Right lobe of liver (tissue), 6 donors: Measurements from ENCODE around the gene GRAMD4. TPM values are rescaled to one million over a fixed set of nuclear protein-coding genes. Genes with fewer than 3 reads are reported as not detected.

Source experiments
- ATAC-seq, 4 donors: fragments of 200-7000 bp; cut with Tn5 transposase; one replicate each; pipeline ENCODE4 v1.9.1; 2020; ENCODE audit warnings: mild to moderate bottlenecking in 4 of 4, moderate library complexity in 4 of 4
- DNase-seq, 3 donors: peaks; one replicate each; pipeline ENCODE4 v3.0.0-alpha.2; 2020
- H3K27ac ChIP-seq, 3 donors: fragments of 200-600 bp; one replicate each; pipeline ENCODE4 v1.8.0; 2022
- H3K27me3 ChIP-seq, 2 donors: fragments of 200-600 bp; one replicate each; pipeline ENCODE4 v1.8.0; 2022
- H3K36me3 ChIP-seq, 4 donors: fragments of 200-600 bp; sonication (generic) in 1 of 4; one replicate each; pipeline versions ENCODE4 v1.5.1 to v1.8.0; 2017 to 2022; ENCODE audit warnings: control low read depth in 1 of 4
- H3K4me1 ChIP-seq, 4 donors: fragments of 200-600 bp; sonication (generic) in 1 of 4; one replicate each; pipeline versions ENCODE4 v1.5.1 to v1.8.0; 2017 to 2022; ENCODE audit warnings: control low read depth in 1 of 4
- H3K4me3 ChIP-seq, 3 donors: fragments of 200-600 bp; one replicate each; pipeline ENCODE4 v1.8.0; 2022
- H3K9me3 ChIP-seq, 4 donors: fragments of 200-600 bp; sonication (generic) in 1 of 4; one replicate each; pipeline versions ENCODE4 v1.5.1 to v1.8.0; 2017 to 2022; ENCODE audit warnings: control low read depth in 1 of 4
- POLR2A ChIP-seq: fragments of 450-650 bp; IDR thresholded peaks from one replicate; pipeline ENCODE4 v1.6.1; 2017; ENCODE audit warnings: antibody characterized with exemption, mild to moderate bottlenecking
- WGBS: methylation state at CpG from one replicate; pipeline ENCODE4 v1.1.6; 2018; ENCODE audit warnings: low coverage, low lambda C conversion rate; ENCODE audit not compliant: insufficient coverage; ENCODE audit errors: missing lambda C conversion rate; 5-methylcytosine and 5-hydroxymethylcytosine counted together
- intact Hi-C, 2 donors: fragments of 100-400 bp; cut with DNase I; formaldehyde crosslinking; loops; one replicate each; pipeline versions ENCODE4 v1.11.2 to v1.14.1; 2022
- total RNA-seq, 6 experiments: library from RNA; depleted of rRNA in 2 of 6; stranded (reverse); fragments of >200 nt in 2 of 6; fragmentation: NEBNext Ultra II Directional in 3 of 6; extraction: Animal tissue kit (Norgen Biotek cat#: 25700) in 3 of 6; gene quantifications; one replicate each; pipeline versions ENCODE4 v1.1.0 to v1.2.4, GENCODE V29; 2016 to 2023
- TF ChIP-seq, protein P1 (sequence below), 4 donors: fragments of 200-600 bp in 3 of 4; fragments of 450-650 bp in 1 of 4; IDR thresholded peaks; one replicate each; pipeline versions ENCODE4 v1.5.1 to v1.8.0; 2016 to 2022; ENCODE audit warnings: antibody characterized with exemption in 4 of 4, mild to moderate bottlenecking in 2 of 4
- donor health status: DM: no; HTN: yes; CAD: no.
- donor health status: DM: no; HTN: no; CAD: no.
- donor health status: DM: no; HTN: no; CAD: no.
- donor health status: DM: no; HTN: yes; CAD: no.
- donor health status: DM: no; HTN: yes; CAD: no.

The GRAMD4 gene
- total RNA-seq, 6 experiments from 2014 or later = 29.7 to 72.0 (median 34.8) TPM

DNA sequence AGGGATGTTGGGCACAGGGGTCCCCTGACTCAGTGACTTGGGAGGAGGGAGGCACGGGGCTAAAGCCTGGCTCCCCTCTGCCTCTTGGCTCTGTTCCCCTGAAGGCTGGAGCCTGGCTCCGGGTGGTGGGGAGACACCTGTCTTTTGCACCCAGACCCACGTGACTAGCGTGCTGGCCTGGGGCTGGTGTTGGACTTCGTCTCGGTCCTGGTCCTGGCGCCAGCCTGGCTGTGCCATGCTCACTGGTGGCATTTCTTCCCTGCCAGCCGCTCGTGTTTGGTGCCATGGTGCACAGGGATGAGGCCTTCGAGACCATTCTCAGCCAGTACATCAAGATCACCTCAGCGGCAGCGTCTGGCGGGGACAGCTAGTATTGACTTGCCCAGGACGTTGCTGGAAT lies 56.7 kb downstream of the GRAMD4 start:
- DNase-seq = peak in 2 of 3 donors; percentile 55 to 79
- peak; percentile 15 to 67 (median 52) for ATAC-seq
- no peaks in the 10 kb centered on the region for H3K27me3 ChIP-seq
- peak overlapping the region in 1 of 3 donors; percentile 3 for H3K27ac ChIP-seq
- H3K9me3 ChIP-seq = no peaks in the 10 kb centered on the region
- H3K4me3 ChIP-seq = no peak overlapping the region
- peaks cover 0 to 9% (median 3%) of the 10 kb centered on the region in 4 donors for H3K36me3 ChIP-seq
- H3K4me1 ChIP-seq = peaks cover 0 to 5% (median 0%) of the 10 kb centered on the region in 4 donors
- 67% methylated on average over 13 of the region's 14 CpGs for WGBS
- TF ChIP-seq, protein P1, sequence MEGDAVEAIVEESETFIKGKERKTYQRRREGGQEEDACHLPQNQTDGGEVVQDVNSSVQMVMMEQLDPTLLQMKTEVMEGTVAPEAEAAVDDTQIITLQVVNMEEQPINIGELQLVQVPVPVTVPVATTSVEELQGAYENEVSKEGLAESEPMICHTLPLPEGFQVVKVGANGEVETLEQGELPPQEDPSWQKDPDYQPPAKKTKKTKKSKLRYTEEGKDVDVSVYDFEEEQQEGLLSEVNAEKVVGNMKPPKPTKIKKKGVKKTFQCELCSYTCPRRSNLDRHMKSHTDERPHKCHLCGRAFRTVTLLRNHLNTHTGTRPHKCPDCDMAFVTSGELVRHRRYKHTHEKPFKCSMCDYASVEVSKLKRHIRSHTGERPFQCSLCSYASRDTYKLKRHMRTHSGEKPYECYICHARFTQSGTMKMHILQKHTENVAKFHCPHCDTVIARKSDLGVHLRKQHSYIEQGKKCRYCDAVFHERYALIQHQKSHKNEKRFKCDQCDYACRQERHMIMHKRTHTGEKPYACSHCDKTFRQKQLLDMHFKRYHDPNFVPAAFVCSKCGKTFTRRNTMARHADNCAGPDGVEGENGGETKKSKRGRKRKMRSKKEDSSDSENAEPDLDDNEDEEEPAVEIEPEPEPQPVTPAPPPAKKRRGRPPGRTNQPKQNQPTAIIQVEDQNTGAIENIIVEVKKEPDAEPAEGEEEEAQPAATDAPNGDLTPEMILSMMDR (IDR thresholded peaks at IDR 0.05) = no peak
- no peak for TF ChIP-seq POLR2A
- intact Hi-C loops = no loop called here

DNA sequence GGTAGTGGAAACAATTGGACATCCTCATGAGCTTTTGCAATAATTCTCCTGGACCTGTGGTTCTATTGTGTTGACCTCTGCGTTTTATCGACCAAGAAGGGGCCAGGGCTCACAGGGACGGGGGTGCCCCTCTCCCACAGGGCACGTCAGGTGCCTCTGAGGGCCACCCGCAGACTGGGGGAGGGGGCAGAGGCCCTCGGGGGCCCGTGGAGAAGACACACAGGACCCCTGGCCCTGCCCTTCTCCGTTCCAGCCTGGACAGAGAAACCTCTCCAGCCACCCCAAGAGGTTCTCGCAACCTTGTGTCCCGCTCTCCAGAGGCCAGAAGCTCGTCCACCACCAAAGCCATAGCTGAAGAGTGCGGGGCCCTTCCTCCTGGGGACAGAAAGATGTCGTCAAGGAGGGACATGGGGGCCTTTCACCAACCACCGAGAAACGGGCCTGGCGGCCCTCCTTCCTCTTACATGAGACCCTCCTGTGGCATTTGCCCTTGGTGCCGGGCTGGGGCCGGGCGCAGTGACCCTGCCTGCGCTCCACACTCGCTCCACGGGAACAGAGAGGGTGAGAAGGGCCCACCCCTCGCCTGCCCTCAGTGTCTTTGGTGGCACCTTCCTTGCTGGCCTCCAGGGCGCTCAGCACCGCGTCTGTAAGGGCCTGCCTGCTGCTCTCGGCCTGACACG lies 57.3 kb downstream of the GRAMD4 start:
- WGBS = 80% methylated on average over 2 of the region's 28 CpGs
- peaks cover 0 to 9% (median 3%) of the 10 kb centered on the region in 4 donors for H3K36me3 ChIP-seq
- H3K4me1 ChIP-seq = peaks cover 0 to 5% (median 0%) of the 10 kb centered on the region in 4 donors
- H3K27ac ChIP-seq = peak overlapping the region in 1 of 3 donors; percentile 3
- intact Hi-C loops = no loop called here
- no peak for TF ChIP-seq POLR2A
- TF ChIP-seq, protein P1 (IDR thresholded peaks at IDR 0.05) = no peak
- no peaks in the 10 kb centered on the region for H3K9me3 ChIP-seq
- H3K27me3 ChIP-seq = no peaks in the 10 kb centered on the region
- H3K4me3 ChIP-seq = no peak overlapping the region
- DNase-seq (no peak), ATAC-seq (no peak)

DNA sequence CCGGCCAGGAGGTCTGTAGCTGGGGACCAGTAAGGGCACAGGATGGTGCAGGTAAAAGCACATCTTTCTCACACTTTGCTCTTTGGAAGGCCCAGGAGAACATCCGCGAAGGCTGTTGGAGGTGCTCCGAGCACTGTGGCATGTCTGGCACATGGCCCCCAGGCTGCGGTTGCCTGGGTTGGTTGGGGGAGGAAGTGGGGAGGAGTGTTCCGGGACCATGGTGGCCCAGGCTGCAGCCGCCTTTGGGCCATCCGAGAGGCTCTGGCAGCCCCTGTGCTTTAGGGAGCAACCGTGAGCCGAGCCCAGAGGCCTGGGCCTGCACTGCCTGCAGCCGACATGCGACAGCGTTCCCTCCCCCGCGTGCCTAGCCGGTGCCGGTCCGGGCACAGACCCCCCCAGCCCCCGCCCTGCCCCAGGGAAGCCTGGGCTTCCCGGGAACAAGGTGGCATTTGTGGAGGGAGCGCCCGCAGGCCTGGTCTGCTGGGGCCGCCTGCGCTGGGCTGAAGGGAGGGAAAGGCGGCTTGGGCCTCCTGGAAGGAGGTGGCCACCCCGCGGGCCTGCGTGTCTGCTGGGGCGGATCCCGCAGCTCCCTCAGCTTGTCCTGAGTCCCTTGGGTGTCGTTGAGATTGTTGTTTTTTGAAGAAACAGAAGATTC lies 57.9 kb downstream of the GRAMD4 start:
- peaks cover 0 to 5% (median 0%) of the 10 kb centered on the region in 4 donors for H3K4me1 ChIP-seq
- WGBS = 77% methylated on average over 5 of the region's 31 CpGs
- intact Hi-C loops = no loop called here
- H3K27ac ChIP-seq = no peak overlapping the region
- ATAC-seq = no peak
- H3K4me3 ChIP-seq = no peak overlapping the region
- H3K9me3 ChIP-seq = no peaks in the 10 kb centered on the region
- TF ChIP-seq, protein P1 (IDR thresholded peaks at IDR 0.05) = no peak
- no peak for TF ChIP-seq POLR2A
- no peaks in the 10 kb centered on the region for H3K27me3 ChIP-seq
- no peak for DNase-seq
- H3K36me3 ChIP-seq = peaks cover 0 to 9% (median 3%) of the 10 kb centered on the region in 4 donors

DNA sequence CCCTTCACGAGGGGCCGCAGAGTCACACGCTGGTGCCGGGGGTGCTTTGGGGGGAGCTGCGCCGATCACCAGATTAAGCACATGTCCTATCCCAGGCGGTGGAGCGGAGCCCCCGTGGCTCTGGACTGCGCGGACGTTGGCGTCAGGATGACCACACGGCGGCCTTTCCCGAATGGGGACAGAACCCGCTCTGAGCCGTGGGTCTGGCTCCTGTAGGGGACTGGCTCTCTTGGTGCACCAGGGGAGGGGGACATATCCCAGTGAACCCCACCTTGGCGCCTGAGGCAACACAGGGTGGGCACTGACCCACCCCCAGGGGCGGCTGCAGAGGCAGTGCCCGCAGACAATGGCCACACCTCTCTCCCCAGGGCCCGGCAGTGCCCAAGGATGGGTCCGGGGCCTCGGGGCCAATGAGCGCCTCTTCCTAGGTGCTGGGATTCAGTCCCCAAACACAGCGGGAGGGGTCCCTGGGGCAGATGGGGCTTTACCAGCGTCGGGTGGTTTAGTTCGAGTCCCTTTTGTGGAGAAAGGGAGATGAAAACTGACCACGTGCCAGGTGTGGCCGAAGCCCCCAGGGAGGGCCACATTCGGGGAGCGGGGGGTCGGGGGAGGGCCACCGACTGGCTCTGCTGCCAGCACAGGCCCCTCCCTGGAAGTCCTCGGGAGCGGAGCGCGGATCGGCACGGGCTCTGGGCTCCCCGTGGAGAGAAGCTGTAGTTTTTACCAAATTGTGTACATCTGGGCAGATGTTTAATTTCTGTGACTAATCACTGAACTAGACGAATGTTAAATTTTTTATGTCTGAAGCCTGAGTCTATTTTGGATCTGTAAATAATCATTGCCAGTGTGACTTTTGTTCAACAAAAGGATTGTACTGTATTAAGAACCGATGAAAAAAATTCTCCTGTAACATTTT lies 58.9 kb downstream of the GRAMD4 start:
- H3K4me1 ChIP-seq = peaks cover 0 to 5% (median 0%) of the 10 kb centered on the region in 4 donors
- H3K27ac ChIP-seq = no peak overlapping the region
- intact Hi-C loops = no loop called here
- TF ChIP-seq, protein P1 (IDR thresholded peaks at IDR 0.05) = no peak
- no peak for TF ChIP-seq POLR2A
- no peaks in the 10 kb centered on the region for H3K27me3 ChIP-seq
- no peak overlapping the region for H3K4me3 ChIP-seq
- no peaks in the 10 kb centered on the region for H3K9me3 ChIP-seq
- ATAC-seq (no peak), DNase-seq (no peak)
- H3K36me3 ChIP-seq = peaks cover 0 to 9% (median 3%) of the 10 kb centered on the region in 4 donors
- WGBS = 80% methylated on average over 5 of the region's 44 CpGs
